HEK293T (cell line): Measurements from ENCODE around the gene CADPS2.

ENCODE experiments used
- CTCF ChIA-PET: fragments of 350-600 bp; formaldehyde crosslinking; extraction: SDS; loops from one replicate; lab custom pipeline; 2021; ENCODE audit warnings: antibody characterized with exemption, inconsistent platforms; lab: Yijun Ruan, JAX
- POLR2A ChIA-PET: fragments of 350-600 bp; formaldehyde crosslinking; extraction: SDS; loops from one replicate; lab custom pipeline; 2020; ENCODE audit warnings: antibody characterized with exemption, inconsistent platforms; lab: Yijun Ruan, JAX
- DNase-seq: peaks from one replicate; pipeline ENCODE4 v3.0.0; 2012; ENCODE audit warnings: mixed read lengths; ENCODE audit errors: extremely low spot score
- ARNT ChIP-seq: fragments of 450-650 bp; IDR thresholded peaks from 2 replicates; pipeline ENCODE4 v1.6.1; 2017; ENCODE audit warnings: mild to moderate bottlenecking
- BHLHE40 ChIP-seq: fragments of 450-650 bp; IDR thresholded peaks from 2 replicates; pipeline ENCODE4 v1.6.1; 2016; ENCODE audit warnings: mild to moderate bottlenecking, moderate library complexity, borderline replicate concordance
- CTBP1 ChIP-seq: fragments of 450-650 bp; IDR thresholded peaks from 2 replicates; pipeline ENCODE4 v1.6.1; 2016; ENCODE audit warnings: borderline replicate concordance
- ELF4 ChIP-seq: fragments of 450-650 bp; IDR thresholded peaks from 2 replicates; pipeline ENCODE4 v1.6.1; 2017; ENCODE audit warnings: antibody characterized with exemption
- FOXA1 ChIP-seq: fragments of 450-650 bp; IDR thresholded peaks from 2 replicates; pipeline ENCODE4 v1.6.1; 2016; ENCODE audit warnings: mild to moderate bottlenecking
- FOXK2 ChIP-seq: fragments of 450-650 bp; IDR thresholded peaks from 2 replicates; pipeline ENCODE4 v1.6.1; 2016; ENCODE audit warnings: mild to moderate bottlenecking
- FOXM1 ChIP-seq: fragments of 450-650 bp; IDR thresholded peaks from 2 replicates; pipeline ENCODE4 v1.6.1; 2017; ENCODE audit warnings: mild to moderate bottlenecking, borderline replicate concordance
- HDGF ChIP-seq: fragments of 450-650 bp; IDR thresholded peaks from 2 replicates; pipeline ENCODE4 v1.6.1; 2017; ENCODE audit warnings: antibody characterized with exemption, borderline replicate concordance
- L3MBTL2 ChIP-seq: fragments of 450-650 bp; conservative IDR thresholded peaks from 2 replicates; pipeline ENCODE4 v1.6.1; 2016; ENCODE audit warnings: mild to moderate bottlenecking
- LEF1 ChIP-seq: fragments of 450-650 bp; IDR thresholded peaks from 2 replicates; pipeline ENCODE4 v1.6.1; 2017; ENCODE audit warnings: mild to moderate bottlenecking, borderline replicate concordance
- NFRKB ChIP-seq: fragments of 450-650 bp; IDR thresholded peaks from 2 replicates; pipeline ENCODE4 v1.6.1; 2016; ENCODE audit warnings: mild to moderate bottlenecking, moderate library complexity
- PKNOX1 ChIP-seq: fragments of 450-650 bp; IDR thresholded peaks from 2 replicates; pipeline ENCODE4 v1.6.1; 2016
- SP1 ChIP-seq: fragments of 450-650 bp; IDR thresholded peaks from 2 replicates; pipeline ENCODE4 v1.6.1; 2017
- SUZ12 ChIP-seq: fragments of 450-650 bp; IDR thresholded peaks from 2 replicates; pipeline ENCODE4 v1.6.1; 2016; ENCODE audit warnings: mild to moderate bottlenecking
- TARDBP ChIP-seq: fragments of 450-650 bp; IDR thresholded peaks from 2 replicates; pipeline ENCODE4 v1.6.1; 2016
- ZNF384 ChIP-seq: fragments of 450-650 bp; IDR thresholded peaks from 2 replicates; pipeline ENCODE4 v1.6.1; 2016

Gene CADPS2

DNA sequence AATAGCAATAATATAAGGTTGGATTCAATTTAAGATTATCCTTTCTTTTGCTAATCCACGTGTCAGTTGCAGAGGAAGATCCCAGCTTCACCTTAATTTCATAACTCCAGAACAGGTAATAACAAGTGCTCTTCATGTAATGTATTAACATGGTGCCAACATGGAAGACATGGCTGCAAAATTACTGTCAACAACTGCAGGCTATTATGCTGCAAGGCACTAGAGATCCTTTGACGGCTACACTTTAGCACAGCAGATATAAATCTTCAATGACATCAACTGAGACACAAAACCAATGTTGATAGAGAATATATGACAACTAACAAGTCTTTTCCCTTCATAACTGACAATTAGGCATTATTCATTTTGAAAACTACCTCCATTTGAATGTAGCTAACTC, 283.5 kb downstream of the CADPS2 start:
- TF ChIP-seq TARDBP = no peak
- TF ChIP-seq ARNT = no peak
- no peak for TF ChIP-seq FOXM1
- TF ChIP-seq FOXA1 = no peak
- TF ChIP-seq SP1 = no peak
- TF ChIP-seq L3MBTL2 = no peak
- CTCF ChIA-PET = no interaction called here
- POLR2A ChIA-PET = no interaction called here

GRCh38 chr7:122600630-122601029, 285.6 kb downstream of the CADPS2 start:
- CTCF ChIA-PET = no interaction called here
- no peak for TF ChIP-seq FOXK2
- TF ChIP-seq SUZ12 = no peak
- TF ChIP-seq FOXA1 = no peak
- no peak for TF ChIP-seq NFRKB
- no peak for TF ChIP-seq CTBP1
- no peak for TF ChIP-seq ELF4
- TF ChIP-seq HDGF = no peak
- TF ChIP-seq ARNT = no peak
- TF ChIP-seq SP1 = no peak
- no peak for TF ChIP-seq TARDBP
- TF ChIP-seq ZNF384 = no peak
- TF ChIP-seq PKNOX1 = no peak
- POLR2A ChIA-PET = no interaction called here
- no peak for DNase-seq

More for the DNA sequence above, 283.5 kb downstream of the CADPS2 start:
- no peak for DNase-seq

- DNase-seq = no peak
- ChIA-PET CTCF (no interaction called here), POLR2A (no interaction called here)
- TF ChIP-seq ZNF384 (no peak), HDGF (no peak), PKNOX1 (no peak), TARDBP (no peak), ARNT (no peak), NFRKB (no peak), LEF1 (no peak), SUZ12 (no peak), CTBP1 (no peak), BHLHE40 (no peak), FOXM1 (no peak), SP1 (no peak), FOXA1 (no peak), L3MBTL2 (no peak), ELF4 (no peak), FOXK2 (no peak)
Observed at GRCh38 chr7:122600042-122600441, 286.2 kb downstream of the CADPS2 start.

DNA sequence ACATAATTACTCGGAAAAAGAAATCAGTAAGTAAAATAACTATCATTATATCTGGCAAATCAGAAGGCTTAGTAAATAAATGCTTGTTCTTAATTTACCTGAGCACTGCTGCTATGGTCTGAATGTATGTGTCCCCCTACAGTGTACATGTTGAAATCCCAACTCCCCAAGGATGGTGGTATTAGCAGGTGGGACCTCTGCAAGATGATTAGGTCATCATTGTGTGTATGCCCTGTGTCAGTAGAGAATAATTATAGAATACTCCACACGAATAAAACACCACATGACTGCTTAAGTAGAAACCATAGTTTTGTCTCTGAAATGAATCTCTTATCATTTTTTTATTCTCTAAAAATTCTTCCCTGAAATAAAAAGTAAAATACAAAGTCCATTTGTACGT, 289.0 kb downstream of the CADPS2 start:
- DNase-seq = no peak
- TF ChIP-seq FOXK2 (no peak), TARDBP (no peak), CTBP1 (no peak)
- ChIA-PET POLR2A (no interaction called here), CTCF (no interaction called here)

- TF ChIP-seq CTBP1 = no peak
- TF ChIP-seq FOXA1 = no peak
- no peak for TF ChIP-seq ARNT
- no peak for TF ChIP-seq FOXK2
- TF ChIP-seq PKNOX1 = no peak
- no peak for TF ChIP-seq FOXM1
- TF ChIP-seq BHLHE40 = no peak
- no peak for TF ChIP-seq SP1
- TF ChIP-seq LEF1 = no peak
- TF ChIP-seq SUZ12 = no peak
- no peak for TF ChIP-seq ZNF384
- CTCF ChIA-PET = no interaction called here
- no peak for DNase-seq
- POLR2A ChIA-PET = no interaction called here
Observed at GRCh38 chr7:122595885-122596284, 290.4 kb downstream of the CADPS2 start.

DNA sequence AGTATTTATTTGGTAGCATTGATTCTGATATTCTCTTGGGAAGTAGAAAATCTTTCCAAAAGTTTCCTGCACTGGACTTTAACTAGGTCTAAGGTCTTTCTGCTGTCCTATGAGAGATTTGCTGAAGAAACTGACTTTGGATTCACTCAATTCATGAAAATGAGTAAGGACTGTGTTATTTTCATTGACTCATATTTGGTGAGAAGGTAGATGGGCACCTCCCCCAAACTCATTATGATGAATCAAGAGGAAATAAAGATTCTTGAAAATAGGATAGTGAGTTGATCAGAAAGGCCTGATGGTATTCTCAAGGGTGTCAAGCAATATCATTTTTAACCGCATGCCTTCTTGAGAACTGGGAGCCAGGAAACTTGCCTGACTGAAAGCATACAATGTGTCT, 297.6 kb downstream of the CADPS2 start:
- DNase-seq = no peak
- TF ChIP-seq ZNF384 (no peak), LEF1 (no peak), BHLHE40 (no peak), FOXM1 (no peak), PKNOX1 (no peak), TARDBP (no peak), FOXA1 (no peak), L3MBTL2 (no peak), NFRKB (no peak), CTBP1 (no peak), HDGF (no peak), FOXK2 (no peak), SUZ12 (no peak), SP1 (no peak)
- POLR2A ChIA-PET = no interaction called here
- CTCF ChIA-PET = no interaction called here

DNA sequence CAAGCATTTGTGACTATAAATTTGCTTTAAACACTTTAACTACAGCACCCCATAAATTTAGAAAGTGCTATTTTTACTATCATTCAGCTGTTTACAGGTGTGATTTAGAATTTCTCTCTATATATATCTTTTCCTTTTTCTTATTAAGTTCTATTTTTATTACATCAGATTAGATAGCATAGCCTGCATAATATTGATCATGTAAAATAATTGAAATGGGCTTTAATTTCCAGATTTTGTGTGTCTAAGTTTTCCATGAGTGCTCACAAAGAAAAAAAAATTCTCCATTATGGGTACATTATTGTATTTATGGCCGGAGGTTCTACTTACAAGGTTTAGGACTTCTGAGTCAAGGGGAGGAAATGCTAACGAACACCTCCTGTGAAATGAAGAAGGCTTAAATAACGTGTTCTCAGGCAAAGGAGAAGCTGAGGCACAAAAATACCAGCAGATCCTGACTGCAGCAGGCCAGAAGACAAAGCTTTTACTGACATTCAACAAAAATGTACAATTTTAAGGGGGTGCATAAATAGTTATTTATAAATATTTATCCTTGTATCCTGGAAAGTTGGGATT, 301.5 kb downstream of the CADPS2 start:
- ChIA-PET CTCF (no interaction called here), POLR2A (no interaction called here)
- no peak for DNase-seq
- no peak for TF ChIP-seq FOXM1
- no peak for TF ChIP-seq ELF4
- TF ChIP-seq HDGF = no peak
- no peak for TF ChIP-seq SUZ12
- TF ChIP-seq ZNF384 = no peak
- TF ChIP-seq PKNOX1 = no peak
- TF ChIP-seq CTBP1 = no peak
- no peak for TF ChIP-seq TARDBP
- TF ChIP-seq NFRKB = no peak
- no peak for TF ChIP-seq ARNT
- TF ChIP-seq FOXK2 = no peak
- TF ChIP-seq LEF1 = no peak
- no peak for TF ChIP-seq FOXA1
